GM20000 (cell line): ENCODE results near the gene RBM11.

ENCODE experiments used
- DNase-seq: peaks from one replicate; pipeline ENCODE4 v3.0.0; 2012; ENCODE audit warnings: low spot score
- TF ChIP-seq, protein P1 (sequence below): IDR thresholded peaks from 2 replicates; pipeline ENCODE4 v1.5.1; 2012; ENCODE audit warnings: mild to moderate bottlenecking, control low read depth; ENCODE audit errors: extremely low read depth, missing control alignments

RBM11 gene

GRCh38 chr21:14235101-14235500 is 19.1 kb downstream of the RBM11 start:
- TF ChIP-seq, protein P1, sequence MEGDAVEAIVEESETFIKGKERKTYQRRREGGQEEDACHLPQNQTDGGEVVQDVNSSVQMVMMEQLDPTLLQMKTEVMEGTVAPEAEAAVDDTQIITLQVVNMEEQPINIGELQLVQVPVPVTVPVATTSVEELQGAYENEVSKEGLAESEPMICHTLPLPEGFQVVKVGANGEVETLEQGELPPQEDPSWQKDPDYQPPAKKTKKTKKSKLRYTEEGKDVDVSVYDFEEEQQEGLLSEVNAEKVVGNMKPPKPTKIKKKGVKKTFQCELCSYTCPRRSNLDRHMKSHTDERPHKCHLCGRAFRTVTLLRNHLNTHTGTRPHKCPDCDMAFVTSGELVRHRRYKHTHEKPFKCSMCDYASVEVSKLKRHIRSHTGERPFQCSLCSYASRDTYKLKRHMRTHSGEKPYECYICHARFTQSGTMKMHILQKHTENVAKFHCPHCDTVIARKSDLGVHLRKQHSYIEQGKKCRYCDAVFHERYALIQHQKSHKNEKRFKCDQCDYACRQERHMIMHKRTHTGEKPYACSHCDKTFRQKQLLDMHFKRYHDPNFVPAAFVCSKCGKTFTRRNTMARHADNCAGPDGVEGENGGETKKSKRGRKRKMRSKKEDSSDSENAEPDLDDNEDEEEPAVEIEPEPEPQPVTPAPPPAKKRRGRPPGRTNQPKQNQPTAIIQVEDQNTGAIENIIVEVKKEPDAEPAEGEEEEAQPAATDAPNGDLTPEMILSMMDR = no peak
- no peak for DNase-seq

DNA sequence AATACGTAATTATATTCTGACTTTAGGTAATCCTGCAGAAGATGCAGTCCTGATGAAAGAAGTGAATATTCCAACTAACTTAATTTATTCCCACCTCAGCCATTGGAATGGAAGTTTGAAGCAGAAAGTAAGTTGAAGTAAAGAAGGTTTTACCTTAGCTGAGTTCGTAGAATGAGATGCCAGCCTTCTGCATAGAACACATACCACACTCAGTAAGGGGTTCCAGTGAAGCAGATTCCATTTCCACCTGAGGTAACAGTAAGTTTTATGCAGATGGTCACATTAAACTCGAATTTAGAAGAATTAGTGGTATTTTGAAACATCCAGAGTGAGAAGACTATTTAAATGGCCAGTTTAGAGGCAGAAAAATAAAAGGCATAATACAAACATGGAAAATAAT is 20.2 kb downstream of the RBM11 start:
- TF ChIP-seq, protein P1 = no peak
- no peak for DNase-seq

DNA sequence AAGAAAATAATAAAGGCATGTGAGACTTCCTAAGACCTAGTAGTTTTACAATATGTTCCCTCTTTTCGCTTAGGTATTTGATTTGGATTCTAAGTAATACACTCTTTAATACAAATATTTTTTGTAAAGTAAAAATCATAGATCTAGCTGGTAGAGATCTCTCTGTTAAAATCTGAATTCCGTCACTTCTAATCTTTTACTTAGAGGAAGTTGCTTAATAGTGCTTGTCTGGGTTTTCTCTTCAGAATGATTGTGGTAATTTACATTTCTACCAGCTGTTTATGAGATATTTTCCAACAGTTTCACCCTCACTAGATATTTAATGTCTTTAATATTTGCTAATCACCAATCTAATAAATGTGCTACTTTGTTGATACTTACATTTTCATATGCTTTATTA is 23.3 kb downstream of the RBM11 start:
- TF ChIP-seq, protein P1 = no peak
- DNase-seq = no peak

GRCh38 chr21:14241297-14241696 is 25.3 kb downstream of the RBM11 start:
- DNase-seq = no peak
- TF ChIP-seq, protein P1 = no peak

- DNase-seq = no peak
- TF ChIP-seq, protein P1 = no peak
Observed at GRCh38 chr21:14243461-14243860, 27.5 kb downstream of the RBM11 start.

DNA sequence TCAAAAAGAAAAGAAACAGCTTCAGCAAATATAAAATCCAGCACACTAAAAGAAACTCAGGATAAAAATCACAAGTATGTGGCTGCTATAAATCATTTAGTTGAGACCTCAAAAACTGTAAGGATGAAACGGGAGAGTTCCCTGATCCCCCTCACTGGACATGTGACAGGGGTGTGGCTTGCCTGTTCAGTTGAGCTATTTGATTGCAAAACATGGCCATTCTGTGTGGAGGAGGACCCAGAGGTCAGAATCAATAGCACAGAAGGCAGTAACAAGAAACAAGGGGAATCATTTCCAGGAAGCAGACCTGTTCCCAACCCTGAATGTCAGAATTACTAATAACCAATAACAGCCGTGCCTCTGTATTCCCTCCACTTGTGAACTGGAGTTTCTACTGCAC is 27.9 kb downstream of the RBM11 start:
- no peak for DNase-seq
- TF ChIP-seq, protein P1 = no peak

GRCh38 chr21:14244911-14245310 is 29.0 kb downstream of the RBM11 start:
- DNase-seq = no peak
- TF ChIP-seq, protein P1 = no peak

DNA sequence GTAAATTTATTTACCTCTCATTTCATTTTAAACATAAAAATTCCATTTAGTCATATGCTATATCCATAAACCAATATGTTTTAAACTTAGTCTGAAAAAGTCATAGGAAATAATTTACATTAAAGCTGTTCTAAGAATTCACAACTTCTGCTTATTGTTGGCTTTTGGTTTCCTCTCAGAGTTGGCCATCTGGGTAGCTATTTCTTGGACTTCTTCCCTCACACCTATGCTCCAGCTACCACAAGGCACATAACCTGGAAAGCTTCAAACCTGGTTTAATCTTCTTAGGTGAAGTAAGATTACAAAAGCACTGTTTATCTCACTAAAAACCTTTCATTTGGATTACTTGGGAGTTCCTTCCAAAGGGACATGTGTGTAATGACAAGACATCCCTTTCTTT is 29.8 kb downstream of the RBM11 start:
- DNase-seq = no peak
- TF ChIP-seq, protein P1 = no peak
